Activated T-cell treated with anti-CD3 and anti-CD28 coated beads, Interleukin-2, amount 50 U/mL, for 72 hours (primary cell): ENCODE results near the gene RER1. TPM values are rescaled to one million over a fixed set of nuclear protein-coding genes. Genes with fewer than 3 reads are reported as not detected.

ENCODE experiments used
- ATAC-seq, 2 donors: fragments of 150-1000 bp; cut with Tn5 transposase; replicated peaks in 1 of 2; 2 replicates each; pipeline ENCODE4 v1.10.0; 2021; ENCODE audit warnings: moderate library complexity in 2 of 2, mild to moderate bottlenecking in 1 of 2
- DNase-seq, 2 donors: peaks; one replicate each; pipeline ENCODE4 v3.0.0; 2021 to 2022; ENCODE audit warnings: mixed read lengths in 1 of 2
- H3K27ac Mint-ChIP-seq: one replicate; pipeline ENCODE4 v1.8.0; 2022; ENCODE audit warnings: mild to moderate bottlenecking, moderate library complexity, mixed read lengths
- H3K27me3 Mint-ChIP-seq: one replicate; pipeline ENCODE4 v1.8.0; 2022; ENCODE audit warnings: low read depth, mixed read lengths
- H3K36me3 Mint-ChIP-seq, 2 donors: one replicate each; pipeline ENCODE4 v1.8.0; 2022; ENCODE audit warnings: mixed read lengths in 2 of 2, mild to moderate bottlenecking in 1 of 2; ENCODE audit not compliant: insufficient read depth in 2 of 2
- H3K4me1 Mint-ChIP-seq: one replicate; pipeline ENCODE4 v1.8.0; 2022; ENCODE audit warnings: low read depth, mixed read lengths
- H3K4me3 Mint-ChIP-seq, 2 donors: one replicate each; pipeline ENCODE4 v1.8.0; 2022; ENCODE audit warnings: mild to moderate bottlenecking in 2 of 2, mixed read lengths in 2 of 2, moderate library complexity in 2 of 2
- H3K9me3 Mint-ChIP-seq, 2 donors: one replicate each; pipeline ENCODE4 v1.8.0; 2022; ENCODE audit warnings: mixed read lengths in 2 of 2
- total RNA-seq, 2 donors: library from RNA; stranded (reverse); gene quantifications; one replicate each; pipeline ENCODE4 v1.2.3, GENCODE V29; 2022

RER1 gene
- total RNA-seq, 2 donors from 2014 or later, result 160 to 166 TPM

DNA sequence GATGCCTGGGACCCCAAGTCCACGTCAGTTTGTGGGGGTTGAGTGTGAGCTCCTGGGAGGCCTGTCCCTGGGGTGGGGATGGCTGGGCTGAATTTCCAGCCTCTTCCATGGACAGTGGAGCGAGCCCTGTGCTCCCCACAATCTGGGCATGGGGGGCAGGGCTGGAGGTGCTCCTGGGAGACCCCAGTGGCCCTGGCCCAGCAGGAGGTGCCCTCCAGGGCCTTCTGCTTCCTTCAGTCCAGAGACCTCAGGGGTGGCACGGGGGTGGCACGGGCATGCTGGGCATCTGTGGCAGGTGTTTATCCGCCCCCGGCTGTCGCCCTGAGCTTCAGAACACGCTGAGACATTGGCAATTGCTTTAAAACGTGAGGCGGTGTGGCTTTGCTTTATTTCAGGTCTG lies 41.1 kb upstream of the RER1 start:
- H3K4me3 Mint-ChIP-seq, result no peak overlapping the region
- DNase-seq (no peak), ATAC-seq (no peak)

DNA sequence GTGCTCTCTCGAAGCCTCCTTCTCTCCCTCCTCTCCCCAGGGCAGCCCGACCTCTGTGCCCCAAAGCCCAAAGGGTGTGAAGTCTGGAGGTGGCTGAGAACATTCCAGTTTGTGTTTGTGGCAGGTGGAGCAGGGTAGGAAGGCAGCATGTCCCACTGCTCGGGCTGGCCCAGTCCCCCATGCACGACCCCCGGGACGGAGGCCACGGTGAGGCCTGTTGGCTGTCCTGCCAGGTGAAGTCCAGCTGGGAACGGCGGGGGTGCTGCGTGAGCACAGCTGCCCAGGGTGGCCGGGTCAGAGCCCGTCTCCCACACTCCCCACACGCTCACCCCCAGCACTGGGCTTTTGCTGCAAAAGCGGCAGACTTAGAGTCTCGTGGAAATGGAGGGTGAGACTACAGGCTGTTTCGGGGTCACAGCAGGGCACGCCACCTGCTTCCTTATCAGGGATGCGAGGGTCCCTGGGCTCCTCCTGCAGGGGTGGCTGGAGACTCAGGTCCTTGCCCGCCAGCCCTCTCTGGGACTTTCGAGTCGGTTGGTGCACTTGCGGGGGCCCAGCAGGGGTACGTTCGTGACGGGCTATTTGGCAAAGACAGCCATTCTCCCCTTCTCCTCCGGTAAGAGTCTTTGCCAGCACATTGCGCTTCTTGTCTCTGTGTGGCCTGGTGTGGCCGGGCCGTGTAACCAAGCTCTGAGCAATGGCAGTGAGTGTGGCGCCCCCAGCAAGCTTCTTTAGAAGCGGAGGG lies 40.6 kb upstream of the RER1 start:
- H3K36me3 Mint-ChIP-seq, result no peaks in the 10 kb centered on the region
- no peaks in the 10 kb centered on the region for H3K9me3 Mint-ChIP-seq
- DNase-seq (no peak), ATAC-seq (no peak)
- no peaks in the 10 kb centered on the region for H3K4me1 Mint-ChIP-seq
- no peak overlapping the region for H3K27ac Mint-ChIP-seq
- no peaks in the 10 kb centered on the region for H3K27me3 Mint-ChIP-seq
- no peak overlapping the region for H3K4me3 Mint-ChIP-seq

More for the DNA sequence above, 41.1 kb upstream of the RER1 start:
- Mint-ChIP-seq H3K9me3 (no peaks in the 10 kb centered on the region), H3K27me3 (no peaks in the 10 kb centered on the region), H3K36me3 (no peaks in the 10 kb centered on the region), H3K4me1 (no peaks in the 10 kb centered on the region), H3K27ac (no peak overlapping the region)

DNA sequence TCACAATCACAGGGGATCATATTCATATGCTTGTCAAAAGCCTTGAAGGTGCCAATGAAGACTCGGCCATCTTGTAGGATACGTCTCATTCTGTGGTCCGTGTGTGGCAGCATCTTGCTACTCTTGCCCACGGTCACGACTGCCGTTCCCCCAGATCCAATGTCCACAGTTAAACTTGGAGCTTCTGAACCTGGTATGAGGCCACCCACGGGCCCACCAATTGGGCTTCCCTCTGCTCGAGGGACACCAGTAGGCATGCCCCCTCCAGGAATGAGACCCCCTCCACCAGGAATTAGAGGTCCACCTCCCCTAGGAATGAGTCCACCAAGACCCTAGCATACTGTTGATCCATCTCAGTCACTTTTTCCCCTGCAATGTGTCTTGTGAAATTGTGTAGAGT lies 39.9 kb upstream of the RER1 start:
- H3K27me3 Mint-ChIP-seq, result no peaks in the 10 kb centered on the region
- H3K4me3 Mint-ChIP-seq, result no peak overlapping the region
- H3K4me1 Mint-ChIP-seq, result no peaks in the 10 kb centered on the region
- no peak for DNase-seq
- no peaks in the 10 kb centered on the region for H3K9me3 Mint-ChIP-seq
- H3K27ac Mint-ChIP-seq, result no peak overlapping the region
- H3K36me3 Mint-ChIP-seq, result no peaks in the 10 kb centered on the region
- no peak for ATAC-seq

DNA sequence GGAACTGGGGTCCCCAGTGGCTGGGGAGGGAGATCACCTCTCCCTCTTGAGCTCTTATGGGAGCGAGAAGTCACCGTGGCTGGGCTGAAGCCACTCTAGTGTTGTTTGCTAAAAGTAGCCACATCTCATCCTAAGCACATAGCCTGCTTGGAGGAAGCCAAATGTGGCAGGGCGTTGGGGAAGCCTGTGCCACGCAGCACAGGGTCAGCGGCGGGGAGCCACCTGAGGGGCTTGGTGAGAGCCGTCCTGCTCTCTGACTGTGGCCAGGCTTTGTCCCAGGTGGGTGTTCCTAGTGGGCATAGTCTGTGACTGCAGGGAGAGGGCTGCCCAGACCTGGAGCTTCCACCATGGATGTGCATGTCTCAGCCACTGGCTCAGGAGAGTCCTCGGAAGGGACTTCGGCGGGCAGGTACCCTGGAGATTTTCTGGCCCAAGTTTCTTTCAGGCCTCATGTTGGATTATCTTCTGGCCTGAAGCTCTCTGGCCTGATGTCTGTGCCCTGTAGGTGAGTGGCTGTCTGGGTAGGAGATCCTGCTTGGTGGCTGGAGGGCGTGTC lies 39.2 kb upstream of the RER1 start:
- Mint-ChIP-seq H3K4me1 (no peaks in the 10 kb centered on the region), H3K4me3 (no peak overlapping the region), H3K27ac (no peak overlapping the region), H3K27me3 (no peaks in the 10 kb centered on the region), H3K9me3 (no peaks in the 10 kb centered on the region), H3K36me3 (no peaks in the 10 kb centered on the region)
- ATAC-seq (no peak), DNase-seq (no peak)

DNA sequence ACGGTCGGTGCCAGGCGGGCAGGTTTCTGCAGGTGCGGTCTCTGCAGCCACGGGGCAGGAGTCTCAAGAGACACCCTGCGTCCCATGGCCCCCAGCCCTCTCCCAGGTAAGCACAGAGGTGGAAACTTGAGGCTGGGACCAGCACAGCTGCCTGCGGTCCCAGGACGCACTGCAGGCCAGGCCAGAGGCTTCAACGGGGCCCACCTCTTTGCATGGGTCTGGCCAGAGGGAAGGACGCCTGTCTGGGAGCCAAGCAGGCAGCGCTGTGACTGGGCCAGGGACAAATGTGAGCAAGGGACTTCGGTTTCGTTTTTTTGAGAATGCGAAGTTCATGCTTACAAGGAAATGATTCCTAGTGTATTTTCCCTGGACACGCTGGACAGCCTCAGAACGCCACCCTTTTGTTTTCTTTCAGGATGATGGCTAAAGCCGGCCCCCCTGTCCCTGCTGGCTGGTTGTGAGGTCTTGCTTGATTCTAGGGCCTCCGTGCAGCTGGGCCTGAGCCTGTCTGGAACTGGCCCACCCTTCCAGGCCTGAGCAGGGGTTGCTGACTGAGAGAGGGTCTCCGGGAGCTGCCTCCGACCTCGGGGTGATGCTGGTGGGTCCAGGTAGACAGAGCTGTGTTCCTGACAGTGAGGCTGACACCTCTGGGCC lies 38.6 kb upstream of the RER1 start:
- H3K4me1 Mint-ChIP-seq, result no peaks in the 10 kb centered on the region
- no peak overlapping the region for H3K4me3 Mint-ChIP-seq
- DNase-seq (no peak), ATAC-seq (no peak)
- no peaks in the 10 kb centered on the region for H3K27me3 Mint-ChIP-seq
- H3K9me3 Mint-ChIP-seq, result no peaks in the 10 kb centered on the region
- no peak overlapping the region for H3K27ac Mint-ChIP-seq
- no peaks in the 10 kb centered on the region for H3K36me3 Mint-ChIP-seq

DNA sequence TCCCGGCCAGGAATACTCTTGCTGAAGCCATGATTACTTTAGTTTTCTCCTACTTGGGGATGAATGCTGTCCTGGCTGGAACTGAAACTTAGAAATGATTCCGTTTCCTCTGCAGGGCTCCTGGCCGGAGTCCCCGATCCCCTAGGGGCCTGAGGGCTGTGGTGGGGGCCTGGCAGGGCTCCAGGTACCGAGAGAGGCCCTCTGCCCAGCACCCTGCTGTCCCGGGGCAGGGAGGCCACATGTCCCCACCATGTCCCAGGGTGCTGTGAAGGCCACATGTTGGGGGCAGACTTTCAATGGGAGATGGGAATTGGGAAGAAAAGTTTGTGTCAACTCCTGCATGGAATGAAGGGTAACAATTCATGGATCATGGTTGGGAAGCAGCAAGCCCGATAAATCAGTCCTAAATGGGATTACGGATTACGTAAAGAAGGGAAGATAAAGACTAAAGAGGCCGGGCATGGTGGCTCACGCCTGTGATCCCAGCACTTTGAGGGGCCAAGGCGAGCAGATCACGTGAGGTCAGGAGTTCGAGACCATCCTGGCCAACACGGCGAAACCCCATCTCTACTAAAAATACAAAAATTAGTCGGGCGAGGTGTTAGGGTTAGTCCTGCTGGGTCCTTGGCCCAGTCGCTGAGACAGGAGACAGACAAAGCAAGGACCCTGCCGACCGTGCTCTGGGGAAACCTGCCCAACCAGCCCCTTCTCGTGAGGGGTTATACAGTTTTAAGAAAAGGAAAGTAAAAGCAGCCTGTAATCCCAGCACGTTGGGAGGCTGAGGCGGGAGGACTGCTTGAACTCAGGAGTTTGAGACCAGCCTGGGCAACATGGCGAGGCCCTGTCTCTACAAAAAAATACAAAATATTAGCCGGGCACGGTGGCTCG lies 37.8 kb upstream of the RER1 start:
- H3K9me3 Mint-ChIP-seq, result no peaks in the 10 kb centered on the region
- no peak overlapping the region for H3K4me3 Mint-ChIP-seq
- H3K27me3 Mint-ChIP-seq, result no peaks in the 10 kb centered on the region

DNA sequence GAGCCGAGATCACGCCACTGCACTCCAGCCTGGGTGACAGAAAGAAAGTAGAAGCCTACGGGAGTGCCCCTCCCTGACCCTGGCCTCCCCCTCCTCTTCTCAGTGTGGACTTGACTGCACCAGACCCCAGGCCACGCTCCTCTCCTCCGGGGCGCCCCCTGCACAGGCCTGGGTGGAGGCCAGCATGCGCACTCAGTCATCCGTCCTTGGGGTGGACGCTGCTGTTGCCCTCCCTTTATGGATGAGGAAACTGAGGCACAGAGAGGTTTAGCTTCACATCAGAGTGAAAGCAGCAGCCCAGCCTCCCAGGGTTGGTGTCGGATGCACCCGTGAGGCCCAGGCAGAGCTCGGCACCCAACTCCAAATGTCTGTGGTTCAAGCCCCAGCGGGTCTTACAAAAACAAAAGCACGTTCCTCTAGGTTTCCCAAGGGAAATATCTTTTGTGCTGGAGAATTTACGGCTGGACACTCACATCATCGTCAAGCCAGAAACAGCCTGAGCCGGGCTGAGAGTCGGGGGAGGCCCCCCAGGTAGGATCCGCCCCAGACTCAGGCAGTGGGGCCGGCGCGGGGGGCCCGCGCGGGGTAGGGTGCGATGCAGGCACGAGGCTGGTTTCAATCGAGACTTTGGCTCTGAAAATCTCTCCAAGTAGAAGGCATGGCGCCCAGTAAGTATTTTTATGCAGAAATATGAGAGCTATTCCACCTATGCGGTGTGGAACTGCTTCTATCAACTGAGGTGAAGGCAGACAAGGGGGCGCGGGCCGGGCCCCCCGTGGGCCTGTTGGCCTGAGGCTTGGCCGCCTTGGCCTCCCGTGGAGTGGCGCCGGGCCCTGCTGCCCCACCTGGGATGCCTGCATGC lies 36.9 kb upstream of the RER1 start:
- Mint-ChIP-seq H3K4me1 (no peaks in the 10 kb centered on the region), H3K36me3 (no peaks in the 10 kb centered on the region), H3K27ac (no peak overlapping the region), H3K9me3 (no peaks in the 10 kb centered on the region), H3K27me3 (no peaks in the 10 kb centered on the region), H3K4me3 (no peak overlapping the region)
- ATAC-seq (no peak), DNase-seq (no peak)

More for the DNA sequence above, 37.8 kb upstream of the RER1 start:
- no peaks in the 10 kb centered on the region for H3K4me1 Mint-ChIP-seq
- no peaks in the 10 kb centered on the region for H3K36me3 Mint-ChIP-seq
- H3K27ac Mint-ChIP-seq, result no peak overlapping the region
- ATAC-seq, result no peak
- no peak for DNase-seq

DNA sequence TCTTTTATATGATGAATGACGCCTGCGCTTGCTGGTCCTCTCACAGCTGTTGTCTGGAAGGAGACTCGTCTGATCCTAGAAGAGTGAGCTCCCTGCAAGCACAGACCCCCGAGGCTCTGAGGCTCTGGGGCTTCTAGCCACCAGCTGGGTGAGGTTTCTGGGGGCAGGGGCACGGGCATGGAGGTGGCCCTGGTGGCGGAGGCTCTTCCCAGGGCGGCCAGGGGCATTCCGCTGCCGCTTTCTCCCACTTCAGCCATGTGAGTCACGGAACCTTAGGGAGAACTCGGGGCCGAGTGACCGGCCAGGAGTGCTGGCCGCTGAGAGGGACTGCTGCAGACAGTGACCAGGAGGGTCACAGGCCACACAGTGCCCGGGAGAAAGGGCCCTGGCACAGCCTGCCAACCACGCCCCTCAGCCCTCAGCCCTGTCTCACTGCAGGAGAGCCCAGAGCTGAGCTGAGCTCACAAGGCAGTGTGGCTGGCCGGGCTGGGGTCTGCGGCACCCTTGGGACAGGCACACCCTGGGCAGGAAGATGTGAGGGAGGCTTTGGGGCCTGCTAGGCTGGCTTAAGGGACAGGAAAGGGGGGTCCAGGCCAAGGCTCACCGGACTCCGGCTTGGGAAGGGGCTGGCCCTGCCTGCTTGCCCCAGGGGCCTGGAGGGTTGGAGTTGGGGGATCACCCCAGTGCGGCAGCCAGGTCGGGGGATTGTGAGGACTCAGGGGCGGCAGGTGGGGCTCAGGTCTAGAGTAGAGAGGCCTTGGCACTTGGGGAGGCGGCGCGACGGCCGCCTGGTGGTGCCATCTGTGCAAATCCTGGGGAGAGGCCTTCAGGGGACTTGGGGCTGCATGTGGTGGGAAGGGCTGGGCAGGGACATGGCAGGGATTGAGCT lies 36.0 kb upstream of the RER1 start:
- Mint-ChIP-seq H3K4me3 (no peak overlapping the region), H3K4me1 (no peaks in the 10 kb centered on the region), H3K27me3 (no peaks in the 10 kb centered on the region), H3K36me3 (no peaks in the 10 kb centered on the region), H3K27ac (no peak overlapping the region), H3K9me3 (no peaks in the 10 kb centered on the region)
- no peak for DNase-seq
- no peak for ATAC-seq

DNA sequence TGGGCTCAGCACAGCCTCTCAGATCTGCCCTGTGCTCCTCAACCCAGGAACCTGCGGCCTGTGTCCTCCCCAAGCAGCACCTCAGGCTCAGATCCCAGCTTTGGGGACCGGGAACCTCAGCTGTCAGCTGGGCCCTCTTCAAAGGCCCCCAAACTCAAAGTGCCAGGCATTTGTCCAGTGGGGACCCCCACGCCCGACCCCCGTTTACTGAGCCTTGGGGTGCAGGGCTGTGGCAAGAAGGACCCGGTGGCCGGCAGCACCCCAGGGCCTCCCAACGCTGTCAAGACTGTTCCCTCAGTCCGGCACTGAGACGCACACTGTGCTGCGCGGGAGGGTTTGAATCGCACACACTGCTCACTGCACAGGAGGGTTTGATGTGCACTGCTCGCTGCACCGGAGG lies 35.2 kb upstream of the RER1 start:
- H3K36me3 Mint-ChIP-seq, result no peaks in the 10 kb centered on the region
- H3K27me3 Mint-ChIP-seq, result no peaks in the 10 kb centered on the region
- H3K4me3 Mint-ChIP-seq, result no peak overlapping the region
- no peak for DNase-seq
- no peaks in the 10 kb centered on the region for H3K4me1 Mint-ChIP-seq
- H3K9me3 Mint-ChIP-seq, result no peaks in the 10 kb centered on the region
- H3K27ac Mint-ChIP-seq, result no peak overlapping the region
- ATAC-seq, result no peak

DNA sequence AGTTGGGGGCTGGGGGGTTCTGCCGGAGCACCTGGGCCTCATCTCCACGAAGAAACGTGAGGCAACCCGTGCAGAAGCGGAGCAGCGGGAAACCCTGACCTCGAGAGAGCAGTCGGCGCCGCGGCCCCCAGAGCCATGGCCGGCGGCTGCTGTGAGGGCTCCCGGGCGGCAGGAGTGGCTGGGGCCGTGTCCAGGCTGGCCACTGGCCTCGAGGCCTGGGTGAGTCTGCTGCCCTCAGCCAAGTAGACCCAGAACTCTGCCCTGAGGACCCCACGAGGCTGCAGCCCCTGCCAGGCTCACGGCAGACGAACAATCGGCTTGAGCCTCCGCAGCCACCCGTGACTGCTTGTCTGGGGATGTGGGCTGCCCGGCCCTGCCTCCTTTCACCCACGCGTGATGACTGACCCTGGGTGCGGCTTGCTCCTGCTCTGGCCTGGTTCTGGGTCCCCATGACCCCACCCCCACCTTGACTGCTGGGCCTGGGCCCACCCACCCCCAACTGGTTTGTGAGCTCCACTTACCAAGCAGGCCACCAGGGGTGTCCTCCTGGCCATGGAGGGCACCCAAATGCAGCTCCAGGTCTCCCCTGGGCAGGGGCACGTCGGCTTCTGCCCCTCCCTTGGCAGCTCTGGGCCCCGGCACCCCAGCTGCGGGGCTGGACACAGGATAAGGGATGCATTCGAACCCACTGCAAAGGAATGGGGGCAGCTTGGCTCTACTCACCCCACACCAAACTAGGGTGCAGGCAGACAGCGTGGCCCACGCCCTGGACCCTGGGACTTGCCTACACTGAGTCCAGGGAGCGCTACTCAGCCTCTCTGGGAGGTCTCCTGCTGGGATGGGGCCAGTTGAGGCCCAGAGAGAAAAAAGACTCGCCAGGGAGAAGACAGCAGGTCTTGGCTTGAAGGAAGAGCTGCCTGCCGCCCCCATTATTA lies 34.5 kb upstream of the RER1 start:
- no peak for ATAC-seq

DNA sequence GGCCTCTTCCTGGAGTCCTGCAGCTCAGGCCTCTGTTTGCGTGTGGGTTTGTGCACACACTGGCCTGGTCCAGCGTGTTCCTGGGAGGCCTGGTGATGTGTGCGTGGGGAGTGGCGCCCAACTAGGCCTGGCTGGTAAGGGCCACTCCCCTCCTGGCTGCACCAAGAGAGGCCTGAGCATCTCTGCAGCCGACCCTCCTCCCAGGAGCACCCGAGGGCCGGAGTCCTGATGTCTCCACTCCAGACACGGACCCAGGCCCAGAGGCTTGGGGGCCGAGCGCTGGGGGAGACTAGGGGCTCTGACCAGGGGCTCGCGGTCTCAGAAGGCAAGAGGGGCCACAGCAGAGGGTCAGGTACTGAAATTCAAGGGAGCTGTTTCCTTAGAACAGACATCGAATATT lies 33.6 kb upstream of the RER1 start:
- Mint-ChIP-seq H3K27me3 (no peaks in the 10 kb centered on the region), H3K36me3 (peaks cover under 1 to 2% of the 10 kb centered on the region in 2 donors), H3K4me3 (no peak overlapping the region), H3K4me1 (no peaks in the 10 kb centered on the region), H3K27ac (no peak overlapping the region), H3K9me3 (peaks cover 0 to 4% of the 10 kb centered on the region in 2 donors)
- ATAC-seq (no peak), DNase-seq (no peak)

More for the DNA sequence above, 34.5 kb upstream of the RER1 start:
- H3K27ac Mint-ChIP-seq, result no peak overlapping the region
- H3K36me3 Mint-ChIP-seq, result peaks cover 0 to under 1% of the 10 kb centered on the region in 2 donors
- H3K9me3 Mint-ChIP-seq, result peaks cover 0 to under 1% of the 10 kb centered on the region in 2 donors
- H3K27me3 Mint-ChIP-seq, result no peaks in the 10 kb centered on the region
- no peaks in the 10 kb centered on the region for H3K4me1 Mint-ChIP-seq
- DNase-seq, result no peak
- H3K4me3 Mint-ChIP-seq, result no peak overlapping the region
